GM20000 (cell line): ENCODE results near the gene TAF12.
"Not testable (repeated sequence)": the region's sequence is repeated elsewhere in the genome, so short reads cannot be mapped to it uniquely, and the experiment has no call there.

Experiments
- DNase-seq: peaks from one replicate; pipeline ENCODE4 v3.0.0; 2012; ENCODE audit warnings: low spot score
- TF ChIP-seq, protein P1 (sequence below): IDR thresholded peaks from 2 replicates; pipeline ENCODE4 v1.5.1; 2012; ENCODE audit warnings: mild to moderate bottlenecking, control low read depth; ENCODE audit errors: extremely low read depth, missing control alignments

TAF12 gene

DNA sequence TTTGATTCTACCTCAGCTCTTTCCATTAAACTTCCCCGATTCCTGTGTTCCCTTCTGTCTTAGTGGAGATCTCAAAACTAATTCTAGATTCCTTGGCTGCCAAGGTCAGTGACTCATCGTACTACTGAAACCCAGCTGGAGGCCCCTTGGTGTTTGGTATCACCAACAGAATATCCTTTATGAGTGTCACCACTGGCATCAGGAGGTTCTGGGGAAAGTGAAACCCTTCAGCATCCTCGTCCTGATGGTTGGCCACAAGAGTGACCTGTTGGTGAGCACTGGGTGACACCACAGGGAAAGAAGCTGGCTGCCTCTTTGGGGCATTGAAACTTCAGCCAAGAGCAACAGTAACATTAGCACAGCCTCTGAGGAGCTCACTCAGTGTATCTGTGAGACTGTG is 41.2 kb downstream of the TAF12 start:
- TF ChIP-seq, protein P1, sequence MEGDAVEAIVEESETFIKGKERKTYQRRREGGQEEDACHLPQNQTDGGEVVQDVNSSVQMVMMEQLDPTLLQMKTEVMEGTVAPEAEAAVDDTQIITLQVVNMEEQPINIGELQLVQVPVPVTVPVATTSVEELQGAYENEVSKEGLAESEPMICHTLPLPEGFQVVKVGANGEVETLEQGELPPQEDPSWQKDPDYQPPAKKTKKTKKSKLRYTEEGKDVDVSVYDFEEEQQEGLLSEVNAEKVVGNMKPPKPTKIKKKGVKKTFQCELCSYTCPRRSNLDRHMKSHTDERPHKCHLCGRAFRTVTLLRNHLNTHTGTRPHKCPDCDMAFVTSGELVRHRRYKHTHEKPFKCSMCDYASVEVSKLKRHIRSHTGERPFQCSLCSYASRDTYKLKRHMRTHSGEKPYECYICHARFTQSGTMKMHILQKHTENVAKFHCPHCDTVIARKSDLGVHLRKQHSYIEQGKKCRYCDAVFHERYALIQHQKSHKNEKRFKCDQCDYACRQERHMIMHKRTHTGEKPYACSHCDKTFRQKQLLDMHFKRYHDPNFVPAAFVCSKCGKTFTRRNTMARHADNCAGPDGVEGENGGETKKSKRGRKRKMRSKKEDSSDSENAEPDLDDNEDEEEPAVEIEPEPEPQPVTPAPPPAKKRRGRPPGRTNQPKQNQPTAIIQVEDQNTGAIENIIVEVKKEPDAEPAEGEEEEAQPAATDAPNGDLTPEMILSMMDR = no peak
- DNase-seq = no peak

DNA sequence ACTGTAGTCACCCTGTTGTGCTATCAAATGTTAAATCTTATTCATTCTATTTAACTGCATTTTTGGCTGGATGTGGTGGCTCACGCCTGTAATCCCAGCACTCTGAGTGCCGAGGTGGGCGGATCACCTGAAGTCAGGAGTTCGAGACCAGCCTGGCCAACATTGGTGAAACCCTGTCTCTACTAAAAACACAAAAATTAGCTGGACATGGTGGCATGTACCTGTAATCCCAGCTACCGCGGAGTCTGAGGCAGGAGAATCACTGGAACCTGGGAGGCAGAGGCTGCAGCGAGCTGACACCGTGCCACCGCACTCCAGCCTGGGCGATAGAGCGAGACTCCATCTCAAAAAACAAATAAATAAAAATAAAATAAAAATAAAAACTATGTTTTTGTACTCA is 46.6 kb downstream of the TAF12 start:
- DNase-seq = not testable (repeated sequence)

DNA sequence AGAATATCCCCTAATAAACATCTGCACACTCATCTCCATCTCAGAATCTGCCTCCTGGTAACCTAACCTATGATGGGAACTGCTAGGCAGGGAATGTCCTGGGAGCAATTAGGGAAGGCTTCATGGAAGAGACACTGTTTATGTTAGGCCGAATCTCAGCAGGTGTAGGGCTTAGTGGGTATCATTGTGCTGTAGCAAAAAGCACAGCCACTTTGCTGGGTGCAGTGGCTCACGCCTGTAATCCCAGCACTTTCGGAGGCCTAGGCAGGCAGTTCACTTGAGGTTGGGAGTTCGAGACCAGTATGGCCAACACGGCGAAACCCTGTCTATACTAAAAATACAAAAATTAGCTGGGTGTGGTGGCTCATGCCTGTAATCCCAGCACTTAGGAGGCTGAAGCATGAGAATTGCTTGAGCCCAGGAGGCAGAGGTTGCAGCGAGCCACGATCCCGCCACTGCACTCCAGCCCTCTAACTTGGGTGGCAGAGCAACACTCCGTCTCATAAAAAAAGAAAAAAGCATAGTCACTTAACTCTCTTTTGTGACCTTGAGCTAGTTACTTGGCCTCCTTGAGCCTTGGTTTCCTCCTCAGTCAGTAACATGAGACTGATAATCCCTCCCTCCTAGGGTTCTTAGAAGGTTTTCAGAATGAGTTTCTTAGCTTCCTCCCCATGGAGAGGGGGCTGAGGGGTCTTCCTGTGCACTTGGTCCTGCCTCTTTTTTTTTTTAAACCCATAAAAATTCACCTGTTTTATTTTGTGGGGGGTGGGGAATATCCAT is 47.3 kb downstream of the TAF12 start:
- TF ChIP-seq, protein P1 = no peak
- DNase-seq = no peak

DNA sequence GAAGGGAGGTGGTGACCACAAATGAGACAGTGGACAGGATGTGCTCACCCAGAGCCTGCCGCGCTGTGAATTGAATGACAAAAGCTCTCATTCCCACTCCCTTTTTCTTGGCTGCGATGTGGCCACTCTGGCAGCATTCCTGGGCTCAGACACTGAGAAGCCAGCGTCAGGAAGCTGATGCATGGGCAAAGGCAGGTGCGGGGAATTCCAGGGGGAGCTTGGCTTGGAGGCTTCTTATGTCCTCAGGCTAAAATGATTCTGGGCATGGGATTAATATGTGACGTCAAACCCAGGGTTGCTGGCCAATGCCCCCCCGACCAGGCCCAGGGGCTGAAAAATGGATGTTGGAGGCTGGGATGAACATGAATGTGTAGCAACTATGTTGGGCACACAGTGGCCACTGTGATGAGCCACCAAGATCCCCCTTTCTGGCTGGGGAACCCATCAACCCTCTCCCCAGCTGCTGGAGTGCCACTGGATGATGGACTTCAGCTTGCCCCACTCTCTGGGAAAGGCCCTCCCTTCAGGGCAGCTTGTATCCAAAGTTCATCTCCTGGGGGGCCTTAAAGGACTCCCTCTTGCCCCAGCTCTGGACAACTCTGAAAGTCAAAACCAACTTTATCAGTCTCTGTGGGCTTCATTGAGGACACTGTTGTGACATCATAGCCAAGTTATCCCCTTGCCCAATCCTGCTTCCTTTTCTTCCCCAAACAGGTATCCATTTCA is 48.0 kb downstream of the TAF12 start:
- DNase-seq = not testable (repeated sequence)

DNA sequence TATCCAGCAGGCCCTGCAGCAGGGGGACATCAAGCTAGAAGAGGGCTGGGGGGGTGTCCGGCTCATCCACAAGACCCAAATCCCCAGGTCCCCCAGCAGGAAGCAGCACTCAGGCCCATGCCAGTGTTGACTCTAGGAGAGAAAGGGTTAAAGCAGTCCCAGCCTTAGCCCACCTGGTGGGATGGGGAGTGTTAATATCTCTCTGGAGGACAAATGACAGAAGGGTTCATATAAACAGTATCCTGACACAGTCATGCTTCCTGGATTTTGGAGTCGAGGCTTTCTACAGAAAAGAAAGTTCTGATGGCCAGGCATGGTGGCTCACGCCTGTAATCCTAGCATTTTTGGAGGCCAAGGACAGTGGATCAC is 48.9 kb downstream of the TAF12 start:
- not testable (repeated sequence) for DNase-seq

DNA sequence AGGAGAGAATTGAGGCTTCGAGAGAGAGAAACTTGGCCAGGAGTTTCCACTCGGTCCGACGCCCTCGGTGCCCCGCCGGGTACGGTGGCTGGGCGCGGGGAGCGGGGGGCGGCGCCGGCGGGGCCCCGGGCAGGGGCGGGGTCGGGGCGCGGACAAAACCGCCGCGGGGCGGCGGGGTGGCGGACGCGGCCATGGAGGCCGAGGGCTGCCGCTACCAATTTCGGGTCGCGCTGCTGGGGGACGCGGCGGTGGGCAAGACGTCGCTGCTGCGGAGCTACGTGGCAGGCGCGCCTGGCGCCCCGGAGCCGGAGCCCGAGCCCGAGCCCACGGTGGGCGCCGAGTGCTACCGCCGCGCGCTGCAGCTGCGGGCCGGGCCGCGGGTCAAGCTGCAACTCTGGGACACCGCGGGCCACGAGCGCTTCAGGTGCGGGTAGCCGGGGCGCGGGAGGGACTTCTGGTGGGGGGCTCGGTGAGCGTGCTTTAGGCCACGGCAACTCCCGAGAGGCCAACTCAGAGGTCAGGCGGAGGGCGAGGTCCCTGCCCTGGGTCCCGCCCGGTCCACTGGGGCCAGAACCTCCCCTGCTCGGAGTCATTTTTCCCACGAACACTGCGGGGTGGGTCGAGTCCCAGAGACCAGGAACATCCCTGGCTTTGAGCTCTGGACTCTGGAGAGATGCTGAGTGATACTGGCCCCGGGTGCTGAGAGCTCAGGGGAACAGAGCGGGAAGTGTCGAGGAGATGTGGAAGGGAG is 50.4 kb downstream of the TAF12 start:
- peak; percentile 82 for DNase-seq
- TF ChIP-seq, protein P1 = no peak

DNA sequence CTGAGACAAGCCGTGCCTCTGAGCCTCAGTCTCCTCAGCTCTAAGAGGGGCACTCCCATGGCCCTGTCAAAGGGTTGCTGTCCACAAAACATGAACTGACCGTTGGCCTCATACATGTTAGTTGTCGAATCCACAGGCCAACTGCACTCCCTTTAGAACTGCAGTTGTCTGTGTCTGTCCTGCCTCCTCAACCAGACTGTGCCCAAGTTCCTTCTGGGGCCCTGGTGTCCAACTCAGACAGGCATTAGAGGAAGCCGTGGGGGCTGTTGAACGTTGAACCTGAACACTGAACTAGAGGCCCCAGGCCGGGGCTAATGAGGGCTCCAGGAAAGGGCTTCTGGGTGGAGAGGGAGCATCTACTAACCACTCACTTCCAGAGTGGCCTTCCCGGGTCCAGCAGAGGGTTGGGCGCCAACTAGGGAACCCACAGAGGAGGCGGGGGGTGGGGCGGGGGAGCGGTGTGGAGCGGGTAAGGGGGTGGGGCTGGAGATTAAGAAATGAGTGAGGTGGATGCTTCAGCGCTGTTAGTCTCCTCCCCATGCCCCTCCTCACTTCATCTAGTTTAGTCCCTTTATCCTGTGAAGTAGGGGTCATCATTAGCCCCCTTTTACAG is 51.1 kb downstream of the TAF12 start, which contains the start of gene RAB42:
Gene RAB42, plus strand, starts transcription at position 558 of the 613 bp plus-strand sequence. CDS start 247 bp downstream, outside the sequence.
- peak; percentile 73 for DNase-seq
- TF ChIP-seq, protein P1 = no peak

DNA sequence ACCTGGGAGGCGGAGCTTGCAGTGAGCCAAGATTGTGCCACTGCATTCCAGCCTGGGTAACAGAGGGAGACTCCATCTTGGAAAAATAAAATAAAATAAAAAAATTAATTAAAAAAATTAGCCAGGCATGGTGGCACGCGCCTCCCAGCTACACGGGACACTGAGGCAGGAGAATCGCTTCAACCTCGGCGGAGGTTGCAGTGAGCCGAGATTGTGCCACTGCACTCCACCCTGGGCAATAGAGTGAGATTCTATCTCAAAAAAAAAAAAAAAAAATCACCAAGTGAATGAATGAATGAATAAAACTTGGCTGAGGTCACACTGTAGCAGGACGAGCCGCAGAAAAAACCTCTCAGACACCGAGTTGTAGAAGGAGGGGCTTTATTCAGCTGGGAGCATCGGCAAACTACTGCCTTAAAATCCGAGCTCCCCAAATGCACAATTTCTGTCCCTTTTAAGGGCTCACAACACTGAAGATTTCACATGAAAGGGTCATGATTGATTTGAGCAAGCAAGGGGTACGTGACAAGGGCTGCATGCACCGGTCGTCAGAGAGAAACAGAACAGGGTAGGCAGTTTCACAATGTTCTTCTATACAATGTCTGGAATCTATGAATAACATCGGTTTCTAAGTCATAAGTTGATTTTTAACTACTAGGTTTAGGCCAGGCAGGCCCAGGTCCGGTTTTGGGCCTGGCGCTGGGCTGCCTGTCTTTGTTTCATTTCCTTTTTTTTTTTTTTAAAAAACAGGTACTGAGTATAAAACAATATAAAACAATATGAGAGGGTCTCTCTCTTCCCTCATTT is 56.1 kb downstream of the TAF12 start:
- DNase-seq = not testable (repeated sequence)

DNA sequence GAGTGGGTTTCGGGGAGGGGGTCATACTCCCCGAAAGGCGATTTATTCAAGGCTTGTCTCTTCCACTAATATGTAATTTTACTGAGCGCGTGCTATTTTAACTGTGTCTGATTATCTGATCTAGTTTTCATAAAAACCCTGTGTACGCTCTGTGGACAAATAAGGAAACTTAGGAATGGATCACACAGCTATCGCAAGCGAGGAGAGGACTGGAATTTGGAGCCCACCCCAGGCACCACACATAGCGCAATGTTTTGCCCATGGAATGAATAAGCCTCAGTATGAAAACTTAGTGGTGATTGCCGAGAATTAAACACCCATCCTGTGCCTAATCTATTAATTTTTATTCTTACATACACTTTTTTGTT is 60.6 kb downstream of the TAF12 start:
- TF ChIP-seq, protein P1 = no peak
- no peak for DNase-seq
